Stomach (tissue), 4 donors: ENCODE results near the gene MERTK.
"Not testable (repeated sequence)": the region's sequence is repeated elsewhere in the genome, so short reads cannot be mapped to it uniquely, and the experiment has no call there.

Experiments
- CTCF ChIP-seq, 7 experiments: fragments of 450-650 bp in 4 of 7; fragments of 200-600 bp in 3 of 7; sonication (generic) in 3 of 7; IDR thresholded peaks; one replicate each; pipeline ENCODE4 v1.5.1; 2016 to 2019; ENCODE audit warnings: antibody characterized with exemption in 7 of 7, control low read depth in 2 of 7, mild to moderate bottlenecking in 1 of 7
- EP300 ChIP-seq: sonication (generic); formaldehyde crosslinking; IDR thresholded peaks from one replicate; pipeline ENCODE4 v1.6.1; 2017; ENCODE audit warnings: antibody characterized with exemption
- POLR2A ChIP-seq, 4 donors: fragments of 450-650 bp; IDR thresholded peaks; one replicate each; pipeline ENCODE4 v1.6.1; 2016; ENCODE audit warnings: antibody characterized with exemption in 4 of 4, control low read depth in 2 of 4, mild to moderate bottlenecking in 1 of 4, moderate library complexity in 1 of 4

- not testable (repeated sequence) for TF ChIP-seq CTCF (IDR thresholded peaks at IDR 0.05); EP300; POLR2A (IDR thresholded peaks at IDR 0.05)
Measured at GRCh38 chr2:111911295-111911977, 13.0 kb downstream of the MERTK start.
